Endothelial cell (in vitro differentiated cells): ENCODE measurements around the gene KIF26A. TPM values are rescaled to one million over a fixed set of nuclear protein-coding genes. Genes with fewer than 3 reads are reported as not detected.

Experiments used
- DNase-seq: peaks from one replicate; pipeline ENCODE4 v3.0.0; 2021; ENCODE audit warnings: low spot score
- H3K27ac Mint-ChIP-seq: one replicate; pipeline ENCODE4 v1.8.0; 2021; ENCODE audit warnings: mixed read lengths, inconsistent platforms; ENCODE audit not compliant: unreplicated experiment
- H3K27me3 Mint-ChIP-seq: one replicate; pipeline ENCODE4 v1.8.0; 2021; ENCODE audit warnings: mild to moderate bottlenecking, moderate library complexity, mixed read lengths, inconsistent platforms; ENCODE audit not compliant: unreplicated experiment
- H3K36me3 Mint-ChIP-seq: one replicate; pipeline ENCODE4 v1.8.0; 2021; ENCODE audit warnings: mild to moderate bottlenecking, low read depth, mixed read lengths, inconsistent platforms; ENCODE audit not compliant: unreplicated experiment
- H3K4me1 Mint-ChIP-seq: one replicate; pipeline ENCODE4 v1.8.0; 2021; ENCODE audit warnings: mild to moderate bottlenecking, mixed read lengths, inconsistent platforms; ENCODE audit not compliant: unreplicated experiment
- H3K4me3 Mint-ChIP-seq: one replicate; pipeline ENCODE4 v1.8.0; 2021; ENCODE audit warnings: mild to moderate bottlenecking, mixed read lengths, inconsistent platforms; ENCODE audit not compliant: unreplicated experiment
- H3K9me3 Mint-ChIP-seq: one replicate; pipeline ENCODE4 v1.8.0; 2021; ENCODE audit warnings: mixed read lengths, inconsistent platforms; ENCODE audit not compliant: unreplicated experiment
- CTCF ChIP-seq: fragments of 200-600 bp; sonication (generic); IDR thresholded peaks from one replicate; pipeline ENCODE4 v1.5.0; 2021; ENCODE audit warnings: antibody characterized with exemption; ENCODE audit not compliant: unreplicated experiment
- total RNA-seq: library from RNA; stranded (reverse); fragmentation: NEBNext Ultra II Directional; extraction: Animal tissue kit (Norgen Biotek cat#: 25700); gene quantifications from one replicate; pipeline ENCODE4 v1.2.1, GENCODE V29; 2021; ENCODE audit not compliant: unreplicated experiment

KIF26A gene
- total RNA-seq, 1 donor from 2014 or later, result 96.9 TPM

DNA sequence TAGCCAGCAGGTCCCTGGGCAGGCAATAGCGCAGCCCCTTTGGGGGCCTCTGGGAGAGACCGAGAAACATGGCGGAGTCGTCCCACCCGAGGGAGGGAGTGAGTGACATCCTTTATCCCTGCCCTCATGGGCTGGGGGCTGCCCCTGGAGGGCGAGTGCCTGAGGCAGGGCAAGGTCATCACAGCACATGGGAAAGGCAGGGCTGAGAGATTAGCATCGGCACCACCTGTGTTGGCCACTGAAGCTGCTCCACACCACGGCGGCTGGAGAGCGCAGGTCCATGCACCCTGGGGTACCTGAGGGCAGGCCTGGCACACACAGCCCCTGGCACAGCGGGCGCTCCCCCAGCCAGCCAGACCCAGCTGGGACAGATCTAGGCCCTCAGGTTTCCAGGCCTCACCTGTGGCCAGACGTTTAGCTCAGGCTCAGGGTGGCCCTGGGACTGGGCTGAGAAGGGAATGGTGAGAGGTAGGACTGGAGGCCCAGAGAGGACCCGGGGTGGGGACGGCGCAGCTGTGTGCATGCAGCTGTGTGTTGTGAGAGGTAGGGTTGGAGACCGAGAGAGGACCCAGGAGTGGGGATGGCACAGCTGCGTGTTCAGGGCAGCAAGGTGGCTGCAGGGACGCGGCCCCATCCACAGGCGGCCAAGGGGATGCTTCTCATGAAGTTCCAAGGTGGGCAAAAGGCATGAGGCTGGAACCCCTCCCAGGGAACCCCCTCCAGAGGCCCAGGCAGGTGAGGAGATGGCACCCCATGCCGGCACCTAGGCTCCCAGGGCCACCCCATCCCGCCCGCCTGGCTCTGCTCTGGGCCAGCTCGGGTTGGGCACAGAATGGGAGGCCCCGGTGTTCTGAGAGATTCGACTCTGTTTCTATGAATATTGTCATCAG lies 74.1 kb downstream of the KIF26A start:
- Mint-ChIP-seq H3K4me3 (no peak overlapping the region), H3K27ac (no peak overlapping the region), H3K27me3 (peaks cover 8% of the 10 kb centered on the region), H3K4me1 (no peaks in the 10 kb centered on the region), H3K36me3 (no peaks in the 10 kb centered on the region), H3K9me3 (no peaks in the 10 kb centered on the region)
- DNase-seq, result no peak
- TF ChIP-seq CTCF, result no peak

- Mint-ChIP-seq H3K27me3 (peaks cover 8% of the 10 kb centered on the region), H3K9me3 (no peaks in the 10 kb centered on the region), H3K36me3 (no peaks in the 10 kb centered on the region), H3K4me3 (no peak overlapping the region), H3K4me1 (no peaks in the 10 kb centered on the region), H3K27ac (no peak overlapping the region)
- TF ChIP-seq CTCF, result no peak
- DNase-seq, result no peak
These were observed 75.1 kb downstream of the KIF26A start for GRCh38 chr14:104213301-104214034.

GRCh38 chr14:104214431-104215218 lies 76.2 kb downstream of the KIF26A start:
- Mint-ChIP-seq H3K4me3 (no peak overlapping the region), H3K9me3 (no peaks in the 10 kb centered on the region), H3K4me1 (no peaks in the 10 kb centered on the region), H3K27me3 (peaks cover 8% of the 10 kb centered on the region), H3K27ac (no peak overlapping the region), H3K36me3 (no peaks in the 10 kb centered on the region)
- TF ChIP-seq CTCF, result no peak
- DNase-seq, result no peak

- H3K4me3 Mint-ChIP-seq, result no peak overlapping the region
- TF ChIP-seq CTCF, result no peak
- DNase-seq, result no peak
- H3K9me3 Mint-ChIP-seq, result no peaks in the 10 kb centered on the region
- H3K27ac Mint-ChIP-seq, result no peak overlapping the region
- H3K36me3 Mint-ChIP-seq, result no peaks in the 10 kb centered on the region
- peaks cover 8% of the 10 kb centered on the region for H3K27me3 Mint-ChIP-seq
- H3K4me1 Mint-ChIP-seq, result no peaks in the 10 kb centered on the region
These were observed 77.4 kb downstream of the KIF26A start for GRCh38 chr14:104215706-104216334.
